Adrenal gland (tissue), 12 donors: ENCODE measurements around the gene RDH16. TPM values are rescaled to one million over a fixed set of nuclear protein-coding genes. Genes with fewer than 3 reads are reported as not detected.
"Not testable (repeated sequence)": the region's sequence is repeated elsewhere in the genome, so short reads cannot be mapped to it uniquely, and the experiment has no call there.

Experiments
- DNase-seq, 7 donors: peaks; one replicate each; pipeline ENCODE4 v3.0.0-alpha.2; 2019 to 2020
- H3K27ac ChIP-seq, 5 donors: fragments of 200-600 bp; sonication (generic) in 4 of 5; 1 replicate in 3 of 5; 2 replicates in 2 of 5; pipeline versions ENCODE4 v1.5.1 to v1.8.0; 2016 to 2020; ENCODE audit warnings: mild to moderate bottlenecking in 1 of 5
- H3K27me3 ChIP-seq: fragments of 200-600 bp; 2 replicates; pipeline ENCODE4 v1.8.0; 2021
- H3K36me3 ChIP-seq, 2 donors: fragments of 200-600 bp; replicated peaks in 1 of 2; 1 replicate in 1 of 2; 2 replicates in 1 of 2; pipeline versions ENCODE4 v1.5.1 to v1.8.0; 2018 to 2022
- H3K4me1 ChIP-seq, 2 donors: fragments of 200-600 bp; replicated peaks in 1 of 2; 1 replicate in 1 of 2; 2 replicates in 1 of 2; pipeline versions ENCODE4 v1.5.1 to v1.8.0; 2018 to 2021
- H3K4me3 ChIP-seq, 4 donors: fragments of 200-600 bp; sonication (generic) in 3 of 4; one replicate each; pipeline ENCODE4 v1.5.1; 2016 to 2018
- H3K9me3 ChIP-seq, 3 donors: fragments of 200-600 bp; sonication (generic) in 1 of 3; replicated peaks in 1 of 3; 1 replicate in 2 of 3; 2 replicates in 1 of 3; pipeline versions ENCODE4 v1.5.1 to v1.8.0; 2016 to 2021
- POLR2A ChIP-seq, 2 donors: fragments of 450-650 bp; IDR thresholded peaks; one replicate each; pipeline ENCODE4 v1.6.1; 2017; ENCODE audit warnings: antibody characterized with exemption in 2 of 2, mild to moderate bottlenecking in 2 of 2, moderate library complexity in 1 of 2
- WGBS, 4 donors: extraction: QIAGEN DNeasy Blood & Tissue Kit in 2 of 4; methylation state at CpG; one replicate each; pipeline versions ENCODE4 v1.1.5 to v1.1.7; 2013 to 2017; 5-methylcytosine and 5-hydroxymethylcytosine counted together
- intact Hi-C, 2 donors: fragments of 100-400 bp; cut with DNase I; formaldehyde crosslinking; loops; one replicate each; pipeline versions ENCODE4 v1.14.1 to v1.15.0; 2022 to 2023
- polyA plus RNA-seq, 3 donors: library from polyadenylated mRNA; stranded (reverse); fragments of 200-250 nt in 2 of 3; fragments of 350-450 nt in 1 of 3; fragmentation: Illumina TruSeq in 1 of 3; extraction: RNeasy Lipid Tissue Mini Kit (QIAGEN cat#74804) in 1 of 3; gene quantifications; one replicate each; pipeline ENCODE4 v1.2.3, GENCODE V29; 2013 to 2014
- total RNA-seq, 9 donors: library from RNA; depleted of rRNA in 4 of 9; stranded (reverse); fragments of >200 nt in 4 of 9; fragments of 120-200 nt in 1 of 9; fragmentation: NEBNext Ultra II Directional in 1 of 9; extraction: Animal tissue kit (Norgen Biotek cat#: 25700) in 1 of 9; gene quantifications; one replicate each; pipeline versions ENCODE4 v1.1.0 to v1.2.4, GENCODE V29; 2013 to 2023
- TF ChIP-seq, protein P1 (sequence below), 6 experiments: fragments of 450-650 bp in 4 of 6; fragments of 200-600 bp in 2 of 6; sonication (generic) in 1 of 6; IDR thresholded peaks; 1 replicate in 5 of 6; 2 replicates in 1 of 6; pipeline versions ENCODE4 v1.5.1 to v1.8.0; 2016 to 2021; ENCODE audit warnings: antibody characterized with exemption in 6 of 6, mild to moderate bottlenecking in 2 of 6, moderate library complexity in 1 of 6
- donor health status: healthy with polysubstance abuse.
- donor health status: Bipolar disorder and iron deficiency.
- donor health status: DM: yes; HTN: yes; CAD: no.
- donor health status: DM: no; HTN: no; CAD: no.
- donor health status: DM: no; HTN: no; CAD: no.
- donor health status: DM: yes; HTN: yes; CAD: no.

RDH16 gene
- total and polyA plus RNA-seq, 12 donors = 0.05 to 1.1 (median 0.55) TPM; not detected in 1

DNA sequence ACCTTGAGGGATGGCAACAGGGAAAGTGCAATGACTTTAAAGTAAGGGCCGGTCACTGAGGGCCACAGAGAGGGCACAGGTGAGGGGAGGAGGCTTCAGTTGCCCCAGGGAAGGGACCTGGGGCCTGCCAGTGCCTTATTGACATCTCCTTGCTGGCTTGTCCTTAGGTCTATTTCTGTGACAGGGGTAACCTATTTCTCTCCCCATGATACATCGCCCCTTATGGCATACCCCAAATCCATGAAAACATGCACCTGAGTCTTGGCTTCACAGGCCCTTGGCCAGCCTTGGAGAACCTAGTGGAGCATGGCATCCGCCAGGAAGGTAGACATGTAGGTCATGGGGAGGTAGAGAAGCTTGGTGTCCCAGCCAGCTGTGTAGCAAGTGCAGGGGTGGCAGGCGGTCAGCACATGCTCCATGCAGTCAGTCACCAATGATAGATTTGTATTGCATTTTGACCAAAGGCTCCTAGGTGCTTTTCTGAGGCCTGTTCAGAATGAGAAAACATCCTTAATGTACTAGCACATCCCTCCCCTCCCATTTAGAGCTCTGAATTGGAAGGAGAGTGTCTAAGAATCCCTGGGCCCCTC lies 23.6 kb upstream of the RDH16 start:
- H3K4me1 ChIP-seq = no peaks in the 10 kb centered on the region
- no peak for DNase-seq
- intact Hi-C loops = no loop called here
- no peaks in the 10 kb centered on the region for H3K27me3 ChIP-seq
- H3K9me3 ChIP-seq = no peaks in the 10 kb centered on the region
- H3K4me3 ChIP-seq = no peak overlapping the region
- no peak overlapping the region for H3K27ac ChIP-seq
- 91 to 100% (median 97%) methylated on average over 3 to 4 of the region's 4 CpGs for WGBS, 4 donors
- TF ChIP-seq POLR2A (IDR thresholded peaks at IDR 0.05) = no peak
- TF ChIP-seq, protein P1, sequence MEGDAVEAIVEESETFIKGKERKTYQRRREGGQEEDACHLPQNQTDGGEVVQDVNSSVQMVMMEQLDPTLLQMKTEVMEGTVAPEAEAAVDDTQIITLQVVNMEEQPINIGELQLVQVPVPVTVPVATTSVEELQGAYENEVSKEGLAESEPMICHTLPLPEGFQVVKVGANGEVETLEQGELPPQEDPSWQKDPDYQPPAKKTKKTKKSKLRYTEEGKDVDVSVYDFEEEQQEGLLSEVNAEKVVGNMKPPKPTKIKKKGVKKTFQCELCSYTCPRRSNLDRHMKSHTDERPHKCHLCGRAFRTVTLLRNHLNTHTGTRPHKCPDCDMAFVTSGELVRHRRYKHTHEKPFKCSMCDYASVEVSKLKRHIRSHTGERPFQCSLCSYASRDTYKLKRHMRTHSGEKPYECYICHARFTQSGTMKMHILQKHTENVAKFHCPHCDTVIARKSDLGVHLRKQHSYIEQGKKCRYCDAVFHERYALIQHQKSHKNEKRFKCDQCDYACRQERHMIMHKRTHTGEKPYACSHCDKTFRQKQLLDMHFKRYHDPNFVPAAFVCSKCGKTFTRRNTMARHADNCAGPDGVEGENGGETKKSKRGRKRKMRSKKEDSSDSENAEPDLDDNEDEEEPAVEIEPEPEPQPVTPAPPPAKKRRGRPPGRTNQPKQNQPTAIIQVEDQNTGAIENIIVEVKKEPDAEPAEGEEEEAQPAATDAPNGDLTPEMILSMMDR (IDR thresholded peaks at IDR 0.05) = no peak
- H3K36me3 ChIP-seq = no peaks in the 10 kb centered on the region

DNA sequence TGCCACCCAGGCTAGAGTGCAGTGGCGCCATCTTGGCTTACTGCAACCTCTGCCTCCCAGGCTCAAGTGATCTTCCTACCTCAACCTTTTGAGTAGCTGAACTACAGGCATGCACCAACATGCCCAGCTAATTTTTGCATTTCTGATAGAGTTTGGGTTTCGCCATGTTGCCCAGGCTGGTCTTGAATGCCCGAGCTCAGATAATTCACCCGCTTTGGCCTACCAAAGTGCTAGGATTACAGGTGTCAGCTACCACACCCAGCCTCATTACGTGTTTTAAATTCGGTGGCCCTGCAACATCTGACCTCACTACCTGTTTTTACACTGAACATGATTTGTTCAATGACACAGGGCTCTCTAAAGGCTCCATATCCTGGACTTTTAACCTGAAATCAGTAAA lies 22.9 kb upstream of the RDH16 start:
- H3K9me3 ChIP-seq = no peaks in the 10 kb centered on the region
- DNase-seq = no peak
- TF ChIP-seq, protein P1 (IDR thresholded peaks at IDR 0.05) = no peak
- TF ChIP-seq POLR2A (IDR thresholded peaks at IDR 0.05) = no peak
- no peaks in the 10 kb centered on the region for H3K36me3 ChIP-seq
- no peak overlapping the region for H3K4me3 ChIP-seq
- WGBS, 4 donors = 95 to 98% (median 96%) methylated on average over 6 of the region's 6 CpGs
- no peak overlapping the region for H3K27ac ChIP-seq
- intact Hi-C loops = no loop called here
- no peaks in the 10 kb centered on the region for H3K27me3 ChIP-seq
- H3K4me1 ChIP-seq = no peaks in the 10 kb centered on the region

DNA sequence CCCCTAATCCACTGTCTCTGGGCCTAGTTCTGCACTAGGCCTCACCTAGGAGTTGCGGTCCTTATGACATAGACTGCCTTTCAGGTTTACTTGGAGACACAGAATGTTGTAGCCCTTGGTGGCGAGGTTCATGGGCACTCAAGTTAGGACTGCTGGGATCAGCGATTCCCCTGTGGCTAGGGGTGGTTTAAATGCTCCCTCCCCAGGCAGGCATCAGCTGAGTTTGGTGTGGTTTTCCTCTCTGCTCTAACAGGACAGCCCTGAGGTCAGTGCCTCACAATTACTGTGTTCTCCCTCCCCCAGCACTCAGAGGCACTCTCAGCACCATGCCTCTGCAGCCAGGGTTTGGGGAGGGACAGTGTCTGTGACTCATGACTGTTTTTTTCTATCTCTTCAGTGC lies 22.2 kb upstream of the RDH16 start:
- Histone ChIP-seq H3K27ac (no peak overlapping the region), H3K27me3 (no peaks in the 10 kb centered on the region), H3K36me3 (no peaks in the 10 kb centered on the region), H3K9me3 (no peaks in the 10 kb centered on the region), H3K4me3 (no peak overlapping the region), H3K4me1 (no peaks in the 10 kb centered on the region)
- intact Hi-C loops = no loop called here
- TF ChIP-seq POLR2A (IDR thresholded peaks at IDR 0.05) = no peak
- TF ChIP-seq, protein P1 (IDR thresholded peaks at IDR 0.05) = no peak
- WGBS, 4 donors = 94 to 100% (median 98%) methylated on average over 2 to 3 of the region's 3 CpGs
- DNase-seq = no peak

DNA sequence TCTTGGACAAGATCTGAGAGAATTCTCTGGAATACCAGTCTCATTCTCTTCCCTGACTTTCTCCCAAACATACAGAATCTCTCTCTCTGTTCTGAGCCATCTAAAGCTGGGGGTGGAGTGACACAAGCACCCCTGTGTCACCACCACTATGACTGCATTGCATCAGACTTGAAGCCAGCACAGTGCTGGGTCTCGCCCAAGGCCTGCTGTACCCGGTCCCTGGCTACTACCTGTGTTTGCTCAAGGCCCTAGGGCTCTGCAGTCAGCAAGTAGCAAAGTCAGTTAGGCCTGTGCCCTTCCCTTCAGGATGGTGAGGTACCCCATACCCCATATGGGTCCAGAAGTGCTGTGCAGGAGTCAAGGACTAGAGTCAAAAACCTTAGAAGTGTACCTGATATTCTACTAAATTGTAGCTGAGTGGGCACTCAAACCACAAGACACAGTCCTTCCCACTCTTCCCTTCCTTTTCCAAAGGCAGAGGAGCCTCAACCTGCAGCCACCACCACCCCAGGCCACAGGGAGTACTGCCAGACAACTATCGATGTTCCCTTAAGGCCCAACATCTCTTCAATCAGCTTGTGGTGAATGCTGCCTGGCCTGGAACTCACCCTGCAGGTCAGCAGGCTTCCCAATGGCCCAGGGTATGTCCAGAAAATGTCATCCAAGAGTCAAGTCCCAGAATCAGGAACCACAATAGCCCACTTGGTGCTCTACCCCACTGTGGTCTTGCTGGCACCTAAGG lies 21.2 kb upstream of the RDH16 start:
- intact Hi-C loops = no loop called here
- no peaks in the 10 kb centered on the region for H3K36me3 ChIP-seq
- no peaks in the 10 kb centered on the region for H3K27me3 ChIP-seq
- no peak overlapping the region for H3K4me3 ChIP-seq
- no peaks in the 10 kb centered on the region for H3K9me3 ChIP-seq
- no peaks in the 10 kb centered on the region for H3K4me1 ChIP-seq
- no peak overlapping the region for H3K27ac ChIP-seq
- WGBS, 4 donors = 72 to 86% (median 84%) methylated on average over 2 to 3 of the region's 3 CpGs
- DNase-seq = no peak
- TF ChIP-seq, protein P1 (IDR thresholded peaks at IDR 0.05) = no peak
- TF ChIP-seq POLR2A (IDR thresholded peaks at IDR 0.05) = no peak

DNA sequence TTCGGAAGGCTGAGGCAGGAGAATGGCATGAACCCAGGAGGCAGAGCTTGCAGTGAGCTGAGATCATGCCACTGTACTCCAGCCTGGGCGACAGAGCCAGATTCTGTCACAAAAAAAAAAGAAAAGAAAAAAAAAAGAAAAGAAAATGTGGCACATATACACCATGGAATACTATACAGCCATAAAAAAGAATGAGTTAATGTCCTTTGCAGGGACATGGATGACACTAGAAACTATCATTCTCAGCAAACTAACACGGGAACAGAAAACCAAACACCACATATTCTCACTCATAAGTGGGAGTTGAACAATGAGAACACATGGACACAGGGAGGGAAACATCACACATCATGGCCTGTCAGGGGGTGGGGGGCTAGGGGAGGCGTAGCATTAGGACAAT lies 20.0 kb upstream of the RDH16 start:
- H3K27me3 ChIP-seq, H3K4me3 ChIP-seq, H3K9me3 ChIP-seq, intact Hi-C loops, H3K27ac ChIP-seq, DNase-seq, H3K4me1 ChIP-seq, H3K36me3 ChIP-seq: not testable (repeated sequence)
- WGBS, 4 donors = 72 to 82% (median 74%) methylated on average over 4 of the region's 4 CpGs

DNA sequence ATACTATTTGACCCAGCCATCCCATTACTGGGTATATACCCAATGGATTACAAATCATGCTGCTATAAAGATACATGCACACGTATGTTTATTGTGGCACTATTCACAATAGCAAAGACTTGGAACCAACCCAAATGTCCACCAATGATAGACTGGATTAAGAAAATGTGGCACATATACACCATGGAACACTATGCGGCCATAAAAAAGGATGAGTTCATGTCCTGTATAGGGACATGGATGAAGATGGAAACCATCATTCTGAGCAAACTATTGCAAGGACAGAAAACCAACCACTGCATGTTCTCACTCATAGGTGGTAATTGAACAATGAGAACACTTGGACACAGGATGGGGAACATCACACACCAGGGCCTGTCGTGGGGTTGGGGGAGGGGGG lies 16.8 kb upstream of the RDH16 start:
- H3K4me1 ChIP-seq, H3K9me3 ChIP-seq, intact Hi-C loops, H3K27ac ChIP-seq, H3K4me3 ChIP-seq, H3K36me3 ChIP-seq, DNase-seq, H3K27me3 ChIP-seq: not testable (repeated sequence)
- WGBS, 4 donors = 79 to 100% (median 82%) methylated on average over 3 of the region's 3 CpGs

DNA sequence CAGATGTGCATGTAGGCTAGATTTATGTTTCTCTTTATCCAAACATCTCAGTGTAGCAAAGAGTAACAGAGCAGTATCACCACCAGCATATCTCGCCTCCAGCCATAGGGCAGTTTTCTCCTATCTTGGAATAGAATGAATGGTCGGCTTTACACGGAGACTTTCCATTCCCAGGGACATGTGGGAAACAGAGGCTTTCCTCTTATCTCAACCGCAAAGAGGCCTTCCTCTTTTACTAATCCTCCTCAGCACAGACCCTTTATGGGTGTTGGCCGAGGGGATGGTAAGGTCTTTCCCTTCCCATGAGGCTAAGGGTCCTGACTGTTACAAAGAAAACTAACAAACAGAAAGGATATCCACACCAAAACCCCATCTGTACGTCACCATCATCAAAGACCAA lies 11.5 kb upstream of the RDH16 start:
- WGBS, 4 donors = 75 to 83% (median 77%) methylated on average over 6 of the region's 6 CpGs
- DNase-seq, H3K4me3 ChIP-seq, H3K4me1 ChIP-seq, H3K27ac ChIP-seq, H3K9me3 ChIP-seq, H3K27me3 ChIP-seq, H3K36me3 ChIP-seq, intact Hi-C loops: not testable (repeated sequence)
